ENCODE results near the gene IGSF9B.

IGSF9B gene

DNA sequence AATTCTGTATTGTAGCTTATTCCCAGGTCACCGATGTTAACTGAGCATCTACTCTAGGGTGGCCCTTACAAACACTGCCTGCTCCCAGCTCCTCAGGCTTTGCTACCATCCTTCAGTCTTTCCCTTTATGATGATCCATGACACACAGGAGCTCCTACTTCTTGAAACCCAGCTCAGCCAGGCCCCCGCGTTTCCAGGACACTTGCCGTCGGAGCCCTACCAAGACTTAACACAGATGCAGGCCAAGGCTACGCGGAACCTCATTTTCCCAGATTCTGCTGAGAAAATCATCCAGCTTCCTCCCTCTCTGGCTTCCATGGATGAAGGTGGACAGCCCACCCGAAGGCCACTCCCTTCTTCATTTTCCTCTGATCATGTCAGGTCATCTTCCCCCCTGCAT is 18.6 kb downstream of the IGSF9B start:
- DNase-seq (ENCODE audit: low read depth), result no peak

DNA sequence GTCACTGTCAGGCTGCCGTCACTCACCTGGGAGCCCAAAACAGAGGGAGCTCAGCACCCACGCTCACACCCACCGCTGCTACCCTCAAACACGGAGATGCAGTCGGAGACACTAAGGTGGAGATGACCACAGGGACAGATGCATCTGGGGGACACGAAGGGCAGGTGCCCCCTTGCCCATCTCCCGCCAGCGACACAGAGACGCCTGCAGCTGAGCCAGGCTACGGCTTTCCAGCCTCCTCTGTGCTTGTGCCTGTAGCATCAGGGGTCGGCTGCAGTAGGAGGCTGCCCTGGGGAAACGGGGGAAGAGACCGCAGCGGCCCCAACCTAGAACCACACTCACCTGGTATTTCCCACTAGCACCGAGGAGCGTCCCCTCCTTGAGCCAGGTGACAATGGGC is 19.3 kb downstream of the IGSF9B start:
- DNase-seq (ENCODE audit: low read depth), result no peak

DNA sequence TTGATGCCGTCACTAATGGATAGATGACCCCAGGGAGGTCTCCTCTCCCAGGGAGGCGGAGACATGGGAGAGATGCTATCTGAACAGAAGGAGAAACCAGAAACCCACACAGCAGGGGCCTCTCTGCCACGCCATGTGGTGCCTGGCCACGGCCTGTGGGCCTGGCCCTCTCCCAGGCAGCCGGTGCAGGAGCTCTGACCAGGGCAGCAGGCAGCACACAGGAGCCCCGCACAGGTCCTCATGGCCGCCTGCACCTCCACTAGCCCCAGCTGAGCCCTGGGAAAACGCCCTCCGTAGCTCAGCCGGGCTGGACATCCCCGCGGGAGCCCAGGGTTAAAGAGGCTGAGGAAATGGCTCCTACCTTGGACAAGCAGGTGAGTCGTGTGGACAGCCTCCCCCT is 19.8 kb downstream of the IGSF9B start:
- DNase-seq (ENCODE audit: low read depth), result no peak

DNA sequence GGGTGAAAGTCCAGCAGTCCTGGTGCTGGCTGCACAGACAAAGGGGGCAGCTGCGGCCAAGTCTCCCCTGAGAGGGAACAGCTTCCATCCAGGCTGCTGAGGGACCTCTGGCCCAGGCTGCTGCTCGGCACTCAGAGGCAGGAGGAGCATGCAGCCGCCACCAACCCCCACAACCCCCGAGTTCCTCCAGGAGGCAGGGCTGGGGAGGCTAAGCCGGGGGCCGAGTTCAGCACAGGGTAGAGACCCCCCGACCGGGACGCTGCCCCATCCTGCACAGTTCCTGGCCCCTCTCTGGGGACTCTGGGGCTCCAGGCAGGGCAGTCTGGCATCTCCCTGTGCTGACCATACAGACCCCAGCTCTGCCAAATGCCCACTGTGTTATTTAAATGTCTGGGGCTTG is 20.2 kb downstream of the IGSF9B start:
- no peak for DNase-seq (ENCODE audit: low read depth)

DNA sequence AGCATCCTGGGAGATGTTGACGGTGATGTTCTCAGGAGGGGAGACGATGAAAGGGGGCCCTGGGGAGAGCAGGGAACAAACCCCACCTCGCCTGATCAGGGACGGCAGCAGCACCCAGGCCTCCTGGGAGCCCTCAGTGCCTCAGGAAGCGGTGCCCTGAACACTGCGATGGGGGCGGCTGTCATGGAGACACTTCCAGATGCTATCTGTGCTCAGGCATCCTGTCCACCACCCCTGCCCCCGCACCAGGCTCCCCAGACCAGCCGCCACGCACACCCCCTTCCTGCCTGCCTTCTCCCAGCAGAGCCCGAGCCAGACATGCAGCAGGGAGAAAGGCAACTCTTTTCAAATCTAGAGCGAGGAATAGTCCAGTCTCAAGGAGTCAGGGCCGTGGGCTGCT is 20.6 kb downstream of the IGSF9B start:
- DNase-seq (ENCODE audit: low read depth), result no peak

DNA sequence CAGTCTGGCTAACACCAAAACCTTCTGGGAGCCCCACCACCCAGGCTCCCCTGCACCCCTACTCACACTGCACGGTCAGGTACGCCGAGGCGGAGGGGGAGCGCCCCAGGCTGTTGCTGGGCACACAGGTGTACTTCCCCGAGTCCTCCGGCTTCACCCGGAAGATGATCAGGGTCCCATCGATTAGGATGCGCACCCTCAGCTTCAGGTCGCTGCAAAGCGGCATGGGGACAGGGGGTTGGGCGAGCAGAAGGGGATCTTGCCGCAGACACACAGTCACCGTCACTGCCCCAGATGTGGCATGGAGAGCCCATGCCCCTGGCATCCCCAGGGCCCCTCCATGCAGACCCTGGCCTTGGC is 21.2 kb downstream of the IGSF9B start:
- DNase-seq (ENCODE audit: low read depth), result no peak

DNA sequence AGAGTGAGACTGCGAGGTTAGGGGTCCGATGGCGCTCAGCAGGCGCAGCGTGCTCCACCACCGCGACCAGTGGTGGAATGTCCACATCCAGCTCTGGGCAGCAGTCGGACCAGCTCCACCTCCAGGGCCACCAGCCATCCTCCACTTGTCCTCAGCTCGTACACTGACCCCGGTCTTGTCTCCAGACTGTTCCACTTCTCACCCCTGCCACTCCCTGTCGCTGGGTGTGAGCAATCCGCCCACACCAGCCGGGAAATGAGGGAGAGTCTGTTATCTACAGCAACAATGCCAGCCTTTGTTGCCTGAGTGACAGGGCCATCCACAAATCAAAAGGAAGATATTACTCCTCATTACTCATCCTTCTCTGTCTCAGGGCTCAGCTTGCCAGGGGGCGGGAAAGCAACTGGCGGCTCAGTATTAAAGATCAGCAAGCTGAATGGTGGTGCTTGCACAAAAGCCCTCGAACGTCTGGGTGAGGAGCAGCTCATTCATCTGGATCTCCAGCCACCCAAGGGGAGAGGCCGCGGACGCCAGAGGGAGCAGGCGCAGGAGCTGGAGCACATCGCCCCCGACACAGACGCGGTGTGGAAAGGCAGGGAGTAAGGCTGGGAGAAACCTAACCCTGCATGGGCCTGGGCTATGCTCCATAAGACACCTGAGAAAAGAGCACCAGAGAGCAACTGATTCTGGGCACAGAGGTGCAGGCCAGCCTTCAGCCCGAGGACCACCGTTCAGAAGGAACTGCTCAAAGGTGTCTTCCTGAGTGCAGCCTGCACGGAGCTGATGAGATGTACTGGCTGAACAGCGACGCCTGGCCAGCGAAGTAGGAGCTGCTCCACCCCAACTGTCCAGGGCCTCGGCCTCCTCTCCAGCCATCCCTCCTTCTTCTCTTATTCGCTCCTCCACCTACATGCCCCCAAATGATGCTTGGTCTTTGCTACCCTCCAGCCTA is 21.9 kb downstream of the IGSF9B start:
- no peak for DNase-seq (ENCODE audit: low read depth)

DNA sequence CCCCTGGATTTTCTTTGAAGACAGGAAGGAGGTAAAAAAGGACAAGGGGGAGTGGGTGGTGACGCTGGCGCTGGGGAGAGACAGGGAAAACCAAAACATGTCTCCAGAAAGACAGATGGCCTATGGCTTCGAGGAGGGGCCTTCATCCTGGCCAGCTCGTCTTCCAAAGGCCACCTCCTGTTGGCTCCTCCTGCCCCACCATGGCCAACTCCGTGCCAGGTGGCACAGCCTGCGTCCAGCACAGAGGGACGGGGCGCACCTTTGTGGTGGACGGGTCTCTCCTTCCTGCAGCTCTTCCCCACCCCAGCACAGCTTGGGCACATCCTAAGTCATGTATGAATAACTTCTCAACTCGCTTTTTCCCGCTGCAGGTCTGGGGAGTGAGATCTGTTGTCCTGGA is 22.7 kb downstream of the IGSF9B start:
- no peak for DNase-seq (ENCODE audit: low read depth)

DNA sequence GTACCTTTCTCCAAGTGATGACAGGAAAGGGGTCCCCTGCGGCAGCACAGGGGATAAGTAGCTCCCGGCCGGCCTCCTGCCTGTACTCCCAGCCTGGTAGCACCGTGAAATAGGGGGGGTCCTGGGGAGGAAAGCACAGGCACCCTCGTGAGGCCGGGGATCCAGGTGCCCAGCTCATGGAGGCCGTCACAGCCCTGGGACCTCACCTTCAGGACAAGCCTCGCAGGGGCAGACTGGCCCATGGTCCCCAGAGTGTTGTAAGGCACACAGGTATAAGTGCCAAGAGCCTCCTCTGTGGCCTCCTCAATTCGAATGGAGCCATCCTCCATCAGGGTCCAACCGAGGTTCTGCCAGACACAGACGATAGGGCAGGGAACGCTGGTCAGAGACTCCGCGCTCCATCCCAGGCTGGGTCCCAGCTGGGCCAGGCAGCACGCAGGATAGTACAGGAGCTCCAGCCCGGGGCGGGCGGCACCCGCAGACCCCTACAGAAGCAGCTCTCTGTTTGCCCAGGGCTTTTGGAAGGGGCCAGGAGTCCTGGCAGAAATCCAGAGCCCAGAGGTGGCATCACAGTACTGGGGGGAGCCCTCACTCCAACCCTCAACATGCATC is 25.2 kb downstream of the IGSF9B start:
- DNase-seq (ENCODE audit: low read depth), result no peak

DNA sequence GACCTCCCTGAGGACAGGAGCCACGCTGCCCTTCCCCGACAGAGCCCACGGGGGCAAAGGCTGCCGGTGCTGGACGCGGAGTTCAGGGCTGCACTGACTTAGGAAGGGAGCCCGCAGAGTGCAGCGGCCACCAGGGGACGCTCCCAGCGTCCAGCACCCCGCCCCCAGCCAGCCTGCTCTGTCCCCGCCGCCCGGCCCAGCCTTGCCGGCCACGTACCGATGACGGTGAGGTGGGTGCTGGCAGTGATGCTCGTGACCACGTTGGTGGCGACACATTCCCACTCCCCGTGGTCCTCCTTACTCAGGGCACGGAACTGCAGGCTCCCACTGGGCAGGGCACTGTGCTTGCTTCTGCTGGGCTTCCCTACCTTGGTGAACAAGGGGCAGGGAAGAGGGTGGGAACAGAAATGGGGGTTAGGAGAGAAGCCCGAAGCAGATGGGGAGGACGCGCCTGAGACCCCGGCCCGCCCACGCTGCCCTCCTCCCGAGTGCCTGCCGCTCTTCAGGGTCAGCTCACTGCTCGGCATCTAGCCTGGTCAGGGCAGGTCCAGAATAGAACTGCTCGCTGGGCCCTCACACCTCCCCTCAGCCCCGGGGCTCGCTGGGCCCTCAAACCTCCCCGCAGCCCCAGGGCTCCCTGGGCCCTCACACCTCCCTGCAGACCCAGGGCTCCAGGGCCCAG is 25.9 kb downstream of the IGSF9B start:
- no peak for DNase-seq (ENCODE audit: low read depth)

DNA sequence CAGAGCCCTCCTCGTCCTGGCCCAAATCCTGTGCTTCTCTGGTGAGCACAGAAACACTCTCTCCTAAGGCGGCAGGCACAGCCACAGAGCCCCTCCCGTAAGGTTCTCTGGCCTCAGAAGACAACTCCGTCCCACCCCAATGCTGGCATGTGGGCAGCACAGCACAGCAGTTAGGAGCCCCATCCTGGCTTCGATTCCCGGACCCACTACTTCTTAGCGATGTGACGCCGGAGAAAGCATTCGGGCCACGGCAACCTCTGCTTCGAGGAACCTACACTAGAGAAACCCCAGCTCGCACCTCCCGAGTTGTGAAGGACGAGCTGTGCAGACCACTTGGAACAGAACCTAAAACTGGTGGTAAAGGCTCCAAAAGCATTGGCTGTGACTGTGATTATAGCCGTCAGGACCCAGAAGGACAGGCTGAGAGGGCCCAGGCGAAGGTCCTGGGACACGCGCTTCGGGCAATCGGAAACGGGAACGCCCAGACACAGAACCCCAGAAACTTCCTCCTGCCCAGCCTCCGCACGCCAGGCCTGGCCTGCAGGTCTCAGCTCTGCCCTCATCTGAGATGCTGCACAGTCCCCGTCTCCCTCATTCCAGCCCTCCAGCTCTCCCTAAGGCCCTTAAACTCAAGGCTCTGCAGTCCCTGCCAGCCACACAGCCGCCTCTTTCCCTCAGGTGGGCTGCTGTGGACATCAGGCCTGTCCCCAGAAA is 26.6 kb downstream of the IGSF9B start:
- DNase-seq (ENCODE audit: low read depth), result no peak

DNA sequence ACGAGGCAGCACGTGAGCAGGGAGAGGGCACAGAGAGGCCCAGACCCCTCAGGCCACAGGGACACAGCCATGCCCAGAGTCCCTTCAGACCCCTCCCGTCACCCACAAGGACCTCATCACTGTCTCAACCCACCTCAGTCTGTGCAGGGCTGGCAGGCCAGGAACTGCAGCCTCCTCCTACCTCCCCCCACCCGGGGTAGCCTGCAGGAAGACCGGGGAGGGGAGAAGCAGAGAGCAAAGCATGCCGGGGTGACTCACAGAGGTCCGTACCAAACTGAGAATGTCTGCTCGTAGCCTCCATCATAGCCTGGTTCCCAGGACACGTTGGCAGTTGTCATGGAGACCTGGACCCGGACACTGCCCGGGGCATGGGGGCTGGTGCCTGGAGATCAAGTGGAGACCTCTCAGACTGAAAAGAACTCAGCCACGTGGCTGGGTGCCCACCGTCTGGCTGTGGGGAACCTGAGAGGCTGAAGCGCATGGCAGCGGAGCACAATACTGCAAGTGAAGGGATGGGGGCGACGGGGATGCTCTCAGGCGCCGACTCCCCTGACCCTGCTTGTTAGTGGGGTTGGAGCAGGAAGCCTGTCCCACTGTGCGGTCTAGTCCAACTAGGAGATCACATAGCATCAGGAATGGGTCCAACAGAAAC is 27.2 kb downstream of the IGSF9B start:
- DNase-seq (ENCODE audit: low read depth), result no peak

DNA sequence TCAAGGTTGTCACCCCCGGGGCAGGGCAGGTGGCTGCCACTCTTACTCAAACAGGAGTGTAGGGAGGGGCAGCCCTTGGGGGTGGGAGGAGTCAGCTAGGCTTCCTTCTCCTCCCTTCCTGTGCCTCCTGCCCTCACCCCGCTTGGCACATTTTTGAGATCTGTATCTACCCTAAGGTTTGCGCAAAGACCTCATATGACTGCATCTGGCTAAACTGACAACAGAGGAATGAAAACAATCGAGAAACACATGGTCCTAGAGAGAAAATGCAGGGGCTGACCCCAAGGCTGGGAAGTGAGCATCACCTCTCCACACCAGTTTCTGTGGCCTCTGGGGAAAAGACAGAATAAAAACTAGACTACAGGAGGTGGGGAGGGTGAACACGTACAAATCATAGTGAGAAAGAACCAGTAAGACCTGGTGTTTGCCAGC is 28.1 kb downstream of the IGSF9B start:
- DNase-seq (ENCODE audit: low read depth), result peak; percentile 44

DNA sequence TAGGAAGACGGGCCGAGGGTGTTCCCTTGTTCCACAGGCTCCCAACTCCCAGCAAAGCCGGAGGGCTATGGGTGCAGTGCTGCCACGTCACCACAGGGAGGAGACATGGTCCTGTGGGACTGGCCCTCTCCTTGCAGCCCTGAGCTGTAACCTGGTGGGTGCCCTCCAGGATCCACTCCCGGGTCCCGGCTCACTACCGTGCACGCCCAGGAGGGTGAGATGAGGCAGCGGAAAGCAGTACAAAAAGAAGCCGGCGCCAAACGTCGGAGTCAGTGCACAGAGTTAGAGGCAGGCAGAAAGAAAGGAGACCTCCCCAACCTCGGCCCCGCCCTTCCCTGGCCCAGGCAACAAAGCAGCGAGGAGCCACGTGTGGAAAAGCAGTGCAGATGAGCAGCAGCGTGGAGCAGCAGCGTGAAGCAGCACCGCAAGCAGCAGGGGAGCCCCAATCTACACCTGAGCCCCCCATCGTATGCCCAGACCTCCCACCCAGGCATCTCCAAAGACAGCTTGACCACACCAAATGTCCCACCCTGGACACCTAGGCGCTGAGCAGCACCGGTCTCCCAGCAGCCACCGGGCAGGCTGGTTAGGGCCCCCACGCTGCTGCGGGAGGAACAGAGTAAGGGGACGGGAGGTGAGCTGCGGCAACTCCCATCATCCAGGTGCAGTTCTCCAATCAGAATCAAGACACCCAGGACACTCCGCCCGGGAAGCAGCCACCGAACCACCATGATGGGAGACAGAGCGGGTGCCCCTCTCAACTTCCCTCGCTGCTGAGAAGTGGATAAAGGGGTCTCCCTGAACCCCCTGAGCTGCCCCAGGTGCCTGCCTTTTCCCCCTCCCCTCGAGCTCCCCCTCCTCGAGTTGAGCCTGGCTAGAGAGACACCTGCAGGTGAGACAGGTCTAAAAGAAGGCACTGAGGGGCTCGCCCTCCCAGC is 28.8 kb downstream of the IGSF9B start:
- peak; percentile 50 for DNase-seq (ENCODE audit: low read depth)

DNA sequence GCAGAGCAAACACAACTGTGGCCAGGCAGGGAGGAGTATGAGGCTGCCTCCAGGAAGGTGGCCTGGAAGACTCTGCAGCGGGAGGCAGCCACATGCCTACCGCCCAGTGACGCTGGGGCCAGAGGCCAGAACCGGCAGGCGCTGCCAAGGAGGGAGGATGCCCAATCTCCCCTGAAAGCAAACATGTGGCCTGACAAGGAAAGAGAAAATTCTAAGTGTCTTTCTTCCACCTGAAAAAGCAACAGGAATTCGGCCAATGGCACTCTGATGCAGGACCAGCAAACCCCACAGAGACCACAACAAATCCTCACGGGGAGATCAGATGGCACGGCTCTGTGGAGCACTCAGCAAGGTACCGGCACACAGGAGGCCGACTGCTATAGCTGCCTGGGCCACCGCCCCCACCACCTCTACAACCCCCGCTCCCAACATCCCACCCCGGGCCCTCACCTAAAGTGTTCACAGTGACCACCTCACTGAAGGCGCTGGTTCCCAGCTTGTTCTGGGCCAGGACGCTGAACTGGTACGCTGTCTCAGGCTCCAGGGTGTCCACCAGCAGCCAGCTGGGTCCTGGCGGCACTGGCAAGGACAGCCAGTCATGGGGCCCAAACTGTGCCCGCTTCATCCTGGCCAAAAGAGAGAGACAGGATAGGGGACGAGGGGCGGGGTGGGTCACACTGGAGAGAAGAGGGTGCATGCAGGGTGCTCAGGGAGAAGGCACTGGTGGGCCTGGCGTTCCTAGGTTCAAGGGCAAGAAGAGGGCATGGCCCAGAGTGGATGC is 30.1 kb downstream of the IGSF9B start:
- no peak for DNase-seq (ENCODE audit: low read depth)

DNA sequence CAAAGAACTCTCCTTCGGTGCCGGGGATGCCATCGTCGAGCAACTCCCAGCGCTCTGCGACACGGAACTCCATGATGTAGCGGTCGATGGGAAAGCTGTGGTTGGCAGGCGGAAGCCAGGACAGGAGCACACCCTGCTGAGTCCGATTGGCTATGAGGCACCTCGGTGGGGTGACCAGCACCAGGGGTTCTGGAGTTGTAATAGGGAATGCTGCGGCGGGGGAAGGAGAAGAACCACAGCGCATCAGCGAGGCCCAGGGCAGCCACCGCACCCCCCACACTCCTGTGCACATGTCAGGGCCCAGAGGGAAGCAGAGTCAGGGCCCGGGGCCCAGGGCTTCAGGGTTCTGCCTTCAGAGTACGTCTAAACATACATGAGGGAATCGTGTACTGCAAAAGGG is 31.0 kb downstream of the IGSF9B start:
- DNase-seq (ENCODE audit: low read depth), result no peak

DNA sequence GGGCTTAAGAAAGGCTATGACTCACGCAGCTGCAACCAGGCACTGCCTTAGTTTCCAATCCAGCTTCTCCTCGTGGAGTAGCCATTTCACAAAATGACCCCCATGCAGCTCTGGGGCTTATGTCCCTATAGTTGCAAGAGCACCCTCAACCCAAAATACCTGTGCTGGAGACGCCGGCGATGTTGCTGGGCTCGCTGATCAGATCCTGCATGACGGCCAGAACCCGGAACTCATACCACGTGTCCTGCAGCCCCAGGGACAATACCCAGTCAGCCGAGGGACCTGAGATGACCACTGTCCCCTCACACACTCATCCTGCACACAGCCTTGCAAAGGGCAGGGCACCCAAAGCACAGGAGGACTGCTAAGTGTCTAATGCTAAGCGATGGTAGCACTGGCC is 32.1 kb downstream of the IGSF9B start:
- no peak for DNase-seq (ENCODE audit: low read depth)

DNA sequence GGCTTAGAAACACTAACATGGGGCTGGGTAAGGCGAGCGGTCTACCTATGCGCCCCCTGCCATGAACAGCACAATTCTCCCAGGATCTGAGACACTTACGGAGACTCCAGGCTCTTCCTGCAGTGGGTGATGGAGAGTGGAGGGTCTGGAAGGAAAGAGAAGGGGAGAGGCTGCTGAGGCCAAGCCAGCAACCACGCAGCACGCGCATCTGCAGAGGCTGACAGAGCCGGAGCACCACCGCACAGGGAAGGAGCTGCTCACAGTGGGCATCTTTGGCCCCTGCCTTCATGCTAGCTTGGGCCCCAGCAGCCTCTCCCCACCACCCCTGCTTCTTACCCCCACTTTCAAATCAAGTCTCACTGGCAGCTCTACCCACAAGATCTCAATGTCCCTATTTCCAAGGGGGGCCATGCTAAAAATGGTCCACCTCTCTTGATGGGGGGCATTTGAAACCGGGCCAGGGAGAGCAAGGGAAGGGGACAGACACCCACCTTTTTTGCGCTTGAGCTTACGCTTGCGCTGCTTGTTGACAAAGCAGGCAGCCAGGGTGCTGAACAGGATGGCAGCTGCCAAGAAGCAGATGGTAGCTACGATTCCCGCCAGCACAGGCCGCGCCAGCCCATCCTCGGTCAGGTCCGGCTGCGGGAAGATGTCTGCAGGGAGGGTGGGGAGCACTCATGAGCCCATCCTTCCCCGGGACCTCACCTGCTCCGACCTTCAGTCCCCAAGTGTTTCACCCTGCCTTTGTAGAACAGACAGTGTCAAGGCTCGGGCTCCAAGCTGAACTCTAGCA is 34.5 kb downstream of the IGSF9B start:
- DNase-seq (ENCODE audit: low read depth), result no peak

DNA sequence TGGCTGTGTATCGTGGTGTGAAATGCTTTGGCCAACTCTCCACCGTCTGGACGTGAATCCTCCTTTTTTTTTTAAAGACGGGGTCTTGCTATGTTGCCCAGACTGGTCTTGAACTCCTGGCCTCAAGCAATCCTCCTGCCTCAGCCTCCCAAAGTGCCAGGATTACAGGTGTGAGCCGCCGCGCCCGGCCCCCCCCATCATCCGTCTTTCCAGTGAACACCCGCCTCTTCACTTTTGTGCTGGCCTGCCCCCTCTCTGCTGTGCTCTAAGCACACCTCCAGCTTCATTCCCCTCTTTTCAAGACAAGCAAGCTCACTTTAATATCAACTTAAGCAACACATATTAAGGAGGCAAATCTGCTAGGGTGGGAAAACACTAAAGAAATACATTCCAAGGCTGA is 35.3 kb downstream of the IGSF9B start:
- DNase-seq (ENCODE audit: low read depth), result no peak

Measured in stimulated activated CD8-positive, alpha-beta memory T cell treated with anti-CD3 and anti-CD28 coated beads, Interleukin-7, amount 100 ng/mL, for 24 hours (primary cell).